K562 (cell line): ENCODE data around the gene PUM1.

Experiments
- CTCF ChIP-seq, 3 experiments: IDR thresholded peaks in 2 of 3; conservative IDR thresholded peaks in 1 of 3; 2 replicates each; pipeline ENCODE4 v1.5.1; 2011 to 2012; ENCODE audit warnings: low read length in 3 of 3, mild to moderate bottlenecking in 3 of 3, control low read depth in 2 of 3, improper control_type of control experiment in 1 of 3, inconsistent platforms in 1 of 3, low read depth in 1 of 3, mixed read lengths in 1 of 3, moderate library complexity in 1 of 3; ENCODE audit not compliant: insufficient read depth in 2 of 3
- GABPA ChIP-seq: fragments of 200-800 bp; sonication (Bioruptor generic); conservative IDR thresholded peaks from 2 replicates; pipeline ENCODE4 v1.6.1; 2016; ENCODE audit warnings: low read depth, missing genetic modification characterization, missing compliant biosample characterization
- HMG20B ChIP-seq: fragments of 250-450 bp; sonication (Bioruptor Pico); IDR thresholded peaks from 2 replicates; pipeline ENCODE4 v1.5.0; 2021; ENCODE audit warnings: mild to moderate bottlenecking
- MAZ ChIP-seq, 2 experiments: fragments of 450-650 bp in 1 of 2; sonication (generic) in 1 of 2; formaldehyde crosslinking; IDR thresholded peaks in 1 of 2; conservative IDR thresholded peaks in 1 of 2; 2 replicates each; pipeline versions ENCODE4 v1.4.0 to v1.5.0; 2020; ENCODE audit warnings: mild to moderate bottlenecking in 1 of 2, missing genetic modification reagents in 1 of 2
- POLR2A ChIP-seq: fragments of 450-650 bp; conservative IDR thresholded peaks from 2 replicates; pipeline ENCODE4 v1.6.1; 2016
- POLR2AphosphoS5 ChIP-seq: IDR thresholded peaks from 2 replicates; pipeline ENCODE4 v1.6.1; 2011; ENCODE audit warnings: mild to moderate bottlenecking, low read depth, low read length, moderate library complexity; ENCODE audit not compliant: control insufficient read depth, insufficient read depth
- POLR3A ChIP-seq: IDR thresholded peaks from 2 replicates; pipeline ENCODE4 v1.6.1; 2011; ENCODE audit warnings: borderline replicate concordance, mild to moderate bottlenecking, moderate library complexity; ENCODE audit not compliant: insufficient read length, insufficient read depth; ENCODE audit errors: extremely low read depth
- YY1 ChIP-seq, 3 experiments: IDR thresholded peaks; 2 replicates each; pipeline ENCODE4 v1.6.1; 2011; ENCODE audit warnings: low read length in 2 of 3, mild to moderate bottlenecking in 2 of 3, moderate library complexity in 2 of 3, borderline replicate concordance in 1 of 3, control low read depth in 1 of 3, low read depth in 1 of 3; ENCODE audit not compliant: insufficient read depth in 3 of 3, insufficient replicate concordance in 2 of 3, control insufficient read depth in 1 of 3, insufficient read length in 1 of 3; ENCODE audit errors: extremely low read depth in 1 of 3
- ZNF217 ChIP-seq: sonication (generic); formaldehyde crosslinking; IDR thresholded peaks from 2 replicates; pipeline ENCODE4 v1.8.0; 2022; ENCODE audit warnings: mild to moderate bottlenecking, missing genetic modification reagents
- ZNF311 ChIP-seq: fragments of 250-450 bp; sonication (Bioruptor Pico); IDR thresholded peaks from 2 replicates; pipeline ENCODE4 v1.4.0; 2020; ENCODE audit warnings: mild to moderate bottlenecking, moderate library complexity
- ZNF318 ChIP-seq, 2 experiments: fragments of 450-650 bp; IDR thresholded peaks; 2 replicates each; pipeline ENCODE4 v1.6.1; 2016; ENCODE audit warnings: mild to moderate bottlenecking in 2 of 2, borderline replicate concordance in 1 of 2, low read depth in 1 of 2, moderate library complexity in 1 of 2

GRCh38 chr1:31069392-31069791 lies 3.9 kb upstream of the PUM1 start:
- no peak for TF ChIP-seq CTCF (IDR thresholded peaks at IDR 0.05 in 2 of 3, conservative IDR thresholded peaks at IDR 0.05 in 1 of 3; ENCODE audit: insufficient read depth in 2 of 3, low read depth in 1 of 3, low read length in 3 of 3)
- TF ChIP-seq HMG20B (CRISPR knock-in tag): no peak
- no peak for TF ChIP-seq POLR2AphosphoS5
- TF ChIP-seq MAZ (CRISPR knock-in tag; conservative IDR thresholded peaks at IDR 0.05 in 1 of 2, IDR thresholded peaks at IDR 0.05 in 1 of 2): no peak
- TF ChIP-seq POLR2A: no peak
- TF ChIP-seq GABPA (tag): no peak
- no peak for TF ChIP-seq ZNF311 (CRISPR knock-in tag)
- no peak for TF ChIP-seq YY1 (IDR thresholded peaks at IDR 0.05; ENCODE audit: borderline replicate concordance in 1 of 3, control insufficient read depth in 1 of 3, extremely low read depth in 1 of 3, insufficient read depth in 3 of 3, insufficient read length in 1 of 3, insufficient replicate concordance in 2 of 3, low read depth in 1 of 3, low read length in 2 of 3)
- no peak for TF ChIP-seq ZNF217 (CRISPR knock-in tag)
- no peak for TF ChIP-seq POLR3A
- no peak for TF ChIP-seq ZNF318 (IDR thresholded peaks at IDR 0.05; ENCODE audit: borderline replicate concordance in 1 of 2, low read depth in 1 of 2)
